BJ (cell line): ENCODE measurements around the gene TTC21B. TPM values are rescaled to one million over a fixed set of nuclear protein-coding genes. Genes with fewer than 3 reads are reported as not detected.

Experiments
- CTCF ChIA-PET: fragments of 350-600 bp; formaldehyde crosslinking; extraction: SDS; loops from one replicate; lab custom pipeline; 2021; ENCODE audit warnings: antibody characterized with exemption, inconsistent platforms; lab: Yijun Ruan, JAX
- POLR2A ChIA-PET: fragments of 300-600 bp; sonication (Branson Sonifier 250); formaldehyde crosslinking; extraction: SDS; loops from one replicate; lab custom pipeline; 2021; ENCODE audit warnings: antibody characterized with exemption; lab: Charles Lee
- DNase-seq: peaks from one replicate; pipeline ENCODE4 v3.0.0-alpha.2; 2011; ENCODE audit warnings: low read depth
- H3K27me3 ChIP-seq: 2 replicates; pipeline ENCODE4 v1.6.0; 2011; ENCODE audit warnings: low read length; ENCODE audit not compliant: control insufficient read depth, insufficient read depth
- H3K36me3 ChIP-seq: 2 replicates; pipeline ENCODE4 v1.5.1; 2011; ENCODE audit warnings: low read length; ENCODE audit not compliant: control insufficient read depth, insufficient read depth
- H3K4me3 ChIP-seq: 2 replicates; pipeline ENCODE4 v1.5.1; 2011; ENCODE audit warnings: low read depth, mild to moderate bottlenecking, control low read depth, low read length
- polyA plus RNA-seq: library from polyadenylated mRNA; depleted of rRNA; stranded (reverse); fragments of >200 nt; gene quantifications from 2 replicates; pipeline ENCODE4 v1.2.3, GENCODE V29; 2011
- TF ChIP-seq, protein P1 (sequence below): IDR thresholded peaks from 2 replicates; pipeline ENCODE4 v1.5.1; 2011; ENCODE audit warnings: low read depth, mild to moderate bottlenecking, control low read depth, inconsistent platforms, low read length, moderate library complexity; ENCODE audit not compliant: insufficient read depth

Gene TTC21B
- polyA plus RNA-seq, 1 experiment, result 12.1 TPM

DNA sequence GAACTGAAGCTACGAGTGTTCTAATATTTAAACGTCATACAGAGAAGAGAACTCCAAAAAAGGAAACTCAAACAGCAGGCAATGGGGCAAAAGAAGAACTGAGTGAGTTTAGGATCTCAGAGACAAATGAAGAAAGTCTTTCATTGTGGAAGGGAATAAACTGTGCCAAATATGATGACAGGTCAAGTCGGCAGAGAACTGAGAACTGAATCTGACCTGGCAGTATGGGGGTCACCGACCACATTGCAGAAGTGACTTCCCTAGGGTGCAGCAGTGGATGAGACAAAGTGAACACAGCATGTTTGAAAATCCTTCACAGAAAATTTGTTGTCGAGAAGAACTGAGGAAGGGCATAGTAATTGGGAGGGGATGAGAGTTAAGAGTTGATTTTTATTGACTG is 55.9 kb downstream of the TTC21B start:
- ChIA-PET CTCF (no interaction called here), POLR2A (no interaction called here)
- no peaks in the 10 kb centered on the region for H3K27me3 ChIP-seq
- peaks cover 5% of the 10 kb centered on the region for H3K36me3 ChIP-seq
- H3K4me3 ChIP-seq, result no peak overlapping the region
- TF ChIP-seq, protein P1, sequence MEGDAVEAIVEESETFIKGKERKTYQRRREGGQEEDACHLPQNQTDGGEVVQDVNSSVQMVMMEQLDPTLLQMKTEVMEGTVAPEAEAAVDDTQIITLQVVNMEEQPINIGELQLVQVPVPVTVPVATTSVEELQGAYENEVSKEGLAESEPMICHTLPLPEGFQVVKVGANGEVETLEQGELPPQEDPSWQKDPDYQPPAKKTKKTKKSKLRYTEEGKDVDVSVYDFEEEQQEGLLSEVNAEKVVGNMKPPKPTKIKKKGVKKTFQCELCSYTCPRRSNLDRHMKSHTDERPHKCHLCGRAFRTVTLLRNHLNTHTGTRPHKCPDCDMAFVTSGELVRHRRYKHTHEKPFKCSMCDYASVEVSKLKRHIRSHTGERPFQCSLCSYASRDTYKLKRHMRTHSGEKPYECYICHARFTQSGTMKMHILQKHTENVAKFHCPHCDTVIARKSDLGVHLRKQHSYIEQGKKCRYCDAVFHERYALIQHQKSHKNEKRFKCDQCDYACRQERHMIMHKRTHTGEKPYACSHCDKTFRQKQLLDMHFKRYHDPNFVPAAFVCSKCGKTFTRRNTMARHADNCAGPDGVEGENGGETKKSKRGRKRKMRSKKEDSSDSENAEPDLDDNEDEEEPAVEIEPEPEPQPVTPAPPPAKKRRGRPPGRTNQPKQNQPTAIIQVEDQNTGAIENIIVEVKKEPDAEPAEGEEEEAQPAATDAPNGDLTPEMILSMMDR, result no peak
- DNase-seq, result no peak

DNA sequence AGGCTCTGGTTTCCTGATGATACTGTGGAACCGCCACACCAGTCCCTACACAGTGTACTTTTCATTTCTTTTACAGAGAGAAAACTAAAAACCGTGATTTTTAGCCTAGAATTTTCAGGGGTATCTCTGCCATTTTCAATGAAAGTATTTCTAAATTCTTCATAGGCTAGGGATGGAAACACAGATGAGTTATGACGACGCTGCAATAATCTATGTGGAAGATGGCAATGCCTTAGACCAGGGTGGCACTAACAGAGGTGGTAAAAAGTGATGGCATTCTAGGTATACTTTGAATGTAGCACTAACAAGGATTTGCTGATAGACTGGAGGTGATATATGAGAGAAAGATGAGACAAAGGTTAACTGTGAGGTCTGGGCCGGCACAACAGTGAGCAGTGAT is 56.5 kb downstream of the TTC21B start:
- ChIA-PET CTCF (interaction anchor here (1.0 kb wide), 1 partner anchor 9 kb away, joined by 3 read pairs; no protein-coding TSS in a partner anchor), POLR2A (no interaction called here)
- no peak overlapping the region for H3K4me3 ChIP-seq
- no peaks in the 10 kb centered on the region for H3K27me3 ChIP-seq
- TF ChIP-seq, protein P1, result no peak
- peaks cover 5% of the 10 kb centered on the region for H3K36me3 ChIP-seq
- DNase-seq, result no peak

DNA sequence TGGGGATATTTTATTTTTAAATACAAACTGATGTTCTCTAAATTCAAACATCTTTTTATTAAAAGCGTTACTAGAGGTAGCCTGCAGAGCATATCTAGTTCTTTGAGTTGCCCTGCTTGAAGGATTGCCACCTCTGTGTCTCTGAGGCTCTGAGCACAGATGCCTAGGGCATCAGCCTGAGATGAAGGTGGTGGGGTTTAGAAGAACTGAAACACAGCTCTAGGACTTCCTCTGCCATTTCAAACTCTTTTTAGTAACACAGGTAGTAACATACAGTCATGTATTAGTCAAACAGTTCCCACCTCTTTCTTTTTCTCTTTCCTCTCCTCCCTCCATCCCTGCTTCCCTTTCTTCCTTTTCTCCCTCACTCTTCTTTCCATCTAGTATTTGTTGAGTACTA is 57.6 kb downstream of the TTC21B start:
- CTCF ChIA-PET, result interaction anchor here (1.0 kb wide), 1 partner anchor 8 kb away, joined by 3 read pairs; no protein-coding TSS in a partner anchor
- POLR2A ChIA-PET, result no interaction called here

DNA sequence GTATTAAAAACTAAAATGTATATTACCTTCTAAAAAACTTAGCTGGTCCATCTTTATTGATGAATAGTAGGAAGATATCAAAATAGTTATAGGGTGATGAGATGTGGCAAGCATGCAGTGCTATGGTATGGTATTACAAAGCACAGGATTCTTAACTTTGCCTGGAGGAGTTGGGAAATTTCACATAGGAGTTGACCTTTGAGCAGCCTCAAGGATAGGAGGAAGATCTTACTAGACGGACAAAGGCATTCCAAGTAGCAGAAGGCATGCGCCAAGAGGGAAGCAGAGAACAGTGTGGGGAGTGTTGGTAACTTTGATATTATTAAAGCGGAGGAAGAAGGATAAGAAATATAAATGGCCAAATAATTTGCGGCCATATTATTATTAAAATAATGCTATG is 60.0 kb downstream of the TTC21B start:
- Histone ChIP-seq H3K4me3 (no peak overlapping the region), H3K36me3 (peaks cover 5% of the 10 kb centered on the region), H3K27me3 (no peaks in the 10 kb centered on the region)
- POLR2A ChIA-PET, result no interaction called here
- no peak for DNase-seq
- CTCF ChIA-PET, result interaction anchor here (1.3 kb wide), 1 partner anchor 60 kb away, joined by 3 read pairs; the partner anchor contains the start of gene TTC21B
- TF ChIP-seq, protein P1, result no peak

More for the DNA sequence above, 57.6 kb downstream of the TTC21B start:
- H3K4me3 ChIP-seq, result no peak overlapping the region
- no peaks in the 10 kb centered on the region for H3K27me3 ChIP-seq
- TF ChIP-seq, protein P1, result no peak
- peaks cover 5% of the 10 kb centered on the region for H3K36me3 ChIP-seq
- DNase-seq, result no peak

DNA sequence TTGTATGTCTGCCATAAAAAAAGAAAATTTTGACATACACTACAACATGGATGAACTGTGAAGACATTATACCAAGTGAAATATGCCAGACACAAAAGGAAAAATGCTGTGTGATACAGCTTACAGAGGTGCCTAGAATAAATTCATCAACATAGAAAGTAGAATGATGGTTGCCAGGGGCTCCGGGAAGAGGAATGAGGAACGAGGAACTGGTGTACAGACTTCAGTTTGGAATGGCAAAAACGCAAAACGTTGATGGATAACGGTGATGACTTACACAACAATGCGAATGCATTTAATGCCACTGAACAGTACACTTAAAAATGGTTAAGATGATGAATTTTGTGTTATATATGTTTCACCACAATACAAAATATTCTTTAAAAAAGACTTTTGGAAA is 61.0 kb downstream of the TTC21B start:
- CTCF ChIA-PET, result no interaction called here
- TF ChIP-seq, protein P1, result no peak
- Histone ChIP-seq H3K27me3 (no peaks in the 10 kb centered on the region), H3K36me3 (peaks cover 5% of the 10 kb centered on the region), H3K4me3 (no peak overlapping the region)
- no peak for DNase-seq
- POLR2A ChIA-PET, result no interaction called here
